Osteoblast (primary cell): ENCODE data around the gene RPAP3. TPM values are rescaled to one million over a fixed set of nuclear protein-coding genes. Genes with fewer than 3 reads are reported as not detected.

Source experiments
- DNase-seq: peaks from one replicate; pipeline ENCODE4 v3.0.0; 2011; ENCODE audit warnings: low spot score, mixed read lengths; ENCODE audit not compliant: insufficient read length; ENCODE audit errors: missing footprints
- H2AFZ ChIP-seq: 2 replicates; pipeline ENCODE4 v1.6.0; 2011; ENCODE audit warnings: mild to moderate bottlenecking, low read length
- H3K27ac ChIP-seq: 2 replicates; pipeline ENCODE4 v1.5.1; 2011; ENCODE audit warnings: mild to moderate bottlenecking, low read depth, low read length, moderate library complexity
- H3K27me3 ChIP-seq: 2 replicates; pipeline ENCODE4 v1.6.0; 2012; ENCODE audit warnings: mild to moderate bottlenecking, control low read depth, inconsistent platforms, low read length, moderate library complexity; ENCODE audit not compliant: insufficient read depth
- H3K36me3 ChIP-seq: 2 replicates; pipeline ENCODE4 v1.5.1; 2011; ENCODE audit warnings: mild to moderate bottlenecking, low read length, control low read depth, moderate library complexity; ENCODE audit not compliant: insufficient read depth
- H3K4me1 ChIP-seq: 2 replicates; pipeline ENCODE4 v1.5.1; 2011; ENCODE audit warnings: mild to moderate bottlenecking, low read length, control low read depth, moderate library complexity; ENCODE audit not compliant: insufficient read depth
- H3K4me2 ChIP-seq: 2 replicates; pipeline ENCODE4 v1.6.0; 2011; ENCODE audit warnings: mild to moderate bottlenecking, low read length; ENCODE audit not compliant: insufficient read depth
- H3K4me3 ChIP-seq: fragments of 200-600 bp; sonication (generic); 3 replicates; pipeline ENCODE4 v1.5.1; 2012; ENCODE audit warnings: mild to moderate bottlenecking, low read length, inconsistent platforms; ENCODE audit not compliant: insufficient read depth
- H3K79me2 ChIP-seq: 2 replicates; pipeline ENCODE4 v1.6.0; 2012; ENCODE audit warnings: mild to moderate bottlenecking, low read length, control low read depth, inconsistent platforms; ENCODE audit not compliant: insufficient read depth
- H3K9me3 ChIP-seq: 2 replicates; pipeline ENCODE4 v1.5.1; 2011; ENCODE audit warnings: low read depth, low read length, control low read depth
- H4K20me1 ChIP-seq: 2 replicates; pipeline ENCODE4 v1.6.0; 2012; ENCODE audit warnings: mild to moderate bottlenecking, low read length, control low read depth; ENCODE audit not compliant: insufficient read depth
- CTCF ChIP-seq: IDR thresholded peaks from 2 replicates; pipeline ENCODE4 v1.5.1; 2011; ENCODE audit warnings: mild to moderate bottlenecking, low read depth, low read length, moderate library complexity; ENCODE audit errors: extremely low read depth
- total RNA-seq: library from RNA; depleted of rRNA; stranded (reverse); fragments of >200 nt; gene quantifications from 2 replicates; pipeline ENCODE4 v1.2.3, GENCODE V29; 2012

Gene RPAP3
- total RNA-seq, 1 donor, result 15.6 TPM

GRCh38 chr12:47742253-47742825, 36.5 kb upstream of the RPAP3 start:
- H3K4me1 ChIP-seq, result peaks cover 13% of the 10 kb centered on the region
- H2AFZ ChIP-seq, result no peak overlapping the region
- no peaks in the 10 kb centered on the region for H3K9me3 ChIP-seq
- no peak overlapping the region for H3K27ac ChIP-seq
- no peak overlapping the region for H3K4me2 ChIP-seq
- H3K36me3 ChIP-seq, result no peaks in the 10 kb centered on the region
- peak; percentile 99 for TF ChIP-seq CTCF
- H3K27me3 ChIP-seq, result no peaks in the 10 kb centered on the region
- no peaks in the 10 kb centered on the region for H4K20me1 ChIP-seq
- DNase-seq, result peak; percentile 87
- H3K4me3 ChIP-seq, result no peak overlapping the region
- H3K79me2 ChIP-seq, result no peaks in the 10 kb centered on the region

- H3K4me2 ChIP-seq, result no peak overlapping the region
- peak; percentile 71 for DNase-seq
- H2AFZ ChIP-seq, result no peak overlapping the region
Observed at GRCh38 chr12:47741340-47741703, 35.5 kb upstream of the RPAP3 start.

GRCh38 chr12:47740606-47741339, 34.9 kb upstream of the RPAP3 start:
- no peak overlapping the region for H3K4me3 ChIP-seq
- H3K9me3 ChIP-seq, result no peaks in the 10 kb centered on the region
- peaks cover 27% of the 10 kb centered on the region for H3K4me1 ChIP-seq
- no peak overlapping the region for H3K4me2 ChIP-seq
- no peak overlapping the region for H3K27ac ChIP-seq
- H3K27me3 ChIP-seq, result no peaks in the 10 kb centered on the region
- H3K36me3 ChIP-seq, result no peaks in the 10 kb centered on the region
- H4K20me1 ChIP-seq, result no peaks in the 10 kb centered on the region
- no peak overlapping the region for H2AFZ ChIP-seq
- H3K79me2 ChIP-seq, result no peaks in the 10 kb centered on the region
- TF ChIP-seq CTCF, result no peak
- peak; percentile 58 for DNase-seq

More at GRCh38 chr12:47741340-47741703, 35.5 kb upstream of the RPAP3 start:
- Histone ChIP-seq H3K27ac (no peak overlapping the region), H3K36me3 (no peaks in the 10 kb centered on the region), H3K4me3 (no peak overlapping the region), H3K79me2 (no peaks in the 10 kb centered on the region), H3K4me1 (peaks cover 24% of the 10 kb centered on the region), H3K27me3 (no peaks in the 10 kb centered on the region), H4K20me1 (no peaks in the 10 kb centered on the region), H3K9me3 (no peaks in the 10 kb centered on the region)
- no peak for TF ChIP-seq CTCF

GRCh38 chr12:47739979-47740378, 34.1 kb upstream of the RPAP3 start:
- no peaks in the 10 kb centered on the region for H3K36me3 ChIP-seq
- H4K20me1 ChIP-seq, result no peaks in the 10 kb centered on the region
- H3K9me3 ChIP-seq, result no peaks in the 10 kb centered on the region
- no peak overlapping the region for H3K4me2 ChIP-seq
- H3K27ac ChIP-seq, result no peak overlapping the region
- no peak overlapping the region for H2AFZ ChIP-seq
- peak; percentile 77 for DNase-seq
- H3K27me3 ChIP-seq, result no peaks in the 10 kb centered on the region
- H3K4me3 ChIP-seq, result no peak overlapping the region
- H3K79me2 ChIP-seq, result no peaks in the 10 kb centered on the region
- TF ChIP-seq CTCF, result no peak
- H3K4me1 ChIP-seq, result peaks cover 29% of the 10 kb centered on the region
